ENCODE results near the gene UFD1.

DNA sequence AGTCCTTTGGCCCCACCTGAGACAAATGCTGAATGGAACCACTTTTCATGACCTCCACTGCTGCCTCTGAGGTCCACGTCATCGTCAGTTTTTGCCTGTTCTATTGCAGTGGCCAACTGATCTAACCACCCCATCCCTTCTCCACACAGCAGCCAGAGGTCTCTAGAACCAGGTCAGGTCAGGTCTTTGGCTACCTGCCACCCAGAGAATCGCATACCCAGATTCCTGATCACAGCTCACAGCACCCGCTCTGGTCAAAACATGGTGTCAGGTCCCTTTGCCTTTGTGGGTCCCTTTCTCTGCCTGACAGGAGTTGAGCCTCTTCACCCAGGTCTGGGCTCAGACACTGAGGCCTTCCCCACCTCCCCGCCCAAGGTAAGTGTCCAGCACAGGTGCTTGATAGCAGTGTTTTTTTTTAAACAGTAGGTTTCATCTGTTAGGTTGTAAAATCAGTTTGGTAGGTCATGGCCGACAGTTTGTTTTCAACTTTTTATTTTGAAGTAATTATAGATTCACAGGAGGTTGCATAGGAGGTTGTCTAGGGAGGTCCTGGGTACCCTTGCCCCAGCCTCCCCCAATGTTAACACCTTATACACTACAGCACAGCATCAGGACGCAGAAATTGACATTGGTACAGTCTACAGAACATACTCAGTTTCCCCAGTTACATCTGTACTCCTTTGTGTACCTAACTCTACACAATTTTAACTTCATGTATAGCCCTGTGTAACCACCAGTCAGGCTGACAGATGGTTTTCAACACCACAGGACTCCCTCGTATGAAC, 38.4 kb downstream of the UFD1 start:
- no peak for TF ChIP-seq CTCF (IDR thresholded peaks at IDR 0.05)
- no peak for TF ChIP-seq POLR2A (IDR thresholded peaks at IDR 0.05)

Data from Peyer's patch (tissue), 4 donors.